GM18526 (cell line): ENCODE measurements around the gene NYAP2.

Source experiments
- POLR2A ChIP-seq: IDR thresholded peaks from 3 replicates; pipeline ENCODE4 v1.6.1; 2011; ENCODE audit not compliant: insufficient read length; ENCODE audit errors: extremely low read depth

Gene NYAP2

GRCh38 chr2:225494100-225494459, 94.6 kb downstream of the NYAP2 start:
- no peak for TF ChIP-seq POLR2A

DNA sequence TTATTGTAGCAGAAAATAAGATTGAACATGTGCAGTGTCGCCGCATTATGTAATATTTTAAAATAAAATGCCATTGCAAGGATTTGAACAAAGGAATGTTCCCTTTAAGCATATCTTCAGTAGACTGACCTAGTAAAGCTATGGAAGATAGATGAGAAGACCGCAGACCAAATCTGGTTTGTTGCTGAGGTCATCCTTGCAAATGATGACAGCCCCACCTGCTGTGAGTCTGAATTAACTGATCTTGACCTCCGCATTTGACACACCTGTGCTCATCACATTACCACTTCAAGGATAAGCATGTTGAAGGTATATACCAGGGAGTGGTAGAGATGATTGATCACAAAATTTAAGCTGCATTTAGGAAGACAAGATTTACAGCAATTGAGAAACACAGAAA, 96.2 kb downstream of the NYAP2 start:
- TF ChIP-seq POLR2A = no peak

- TF ChIP-seq POLR2A = no peak
Observed at GRCh38 chr2:225496568-225496967, 97.1 kb downstream of the NYAP2 start.

DNA sequence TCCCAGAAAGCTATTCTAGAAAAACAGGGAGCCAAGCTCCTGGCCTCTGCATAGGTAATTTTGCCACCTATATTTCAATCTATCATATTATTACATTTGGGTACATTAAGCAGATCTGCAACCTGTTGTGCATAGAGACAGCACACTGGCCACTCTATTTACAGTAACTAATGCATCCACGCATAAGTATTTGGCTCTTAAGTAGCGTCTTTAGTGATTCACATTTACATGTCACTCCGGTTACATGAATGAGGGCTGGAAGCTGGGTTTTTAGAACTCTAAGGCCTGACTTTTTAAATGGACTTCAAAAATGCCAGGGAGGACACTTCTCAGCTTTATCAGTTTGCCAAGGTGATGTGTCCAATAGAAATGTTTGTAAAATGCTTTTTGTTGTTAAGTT, 97.7 kb downstream of the NYAP2 start:
- TF ChIP-seq POLR2A = no peak

- TF ChIP-seq POLR2A = no peak
Observed at GRCh38 chr2:225501022-225501421, 101.5 kb downstream of the NYAP2 start.

DNA sequence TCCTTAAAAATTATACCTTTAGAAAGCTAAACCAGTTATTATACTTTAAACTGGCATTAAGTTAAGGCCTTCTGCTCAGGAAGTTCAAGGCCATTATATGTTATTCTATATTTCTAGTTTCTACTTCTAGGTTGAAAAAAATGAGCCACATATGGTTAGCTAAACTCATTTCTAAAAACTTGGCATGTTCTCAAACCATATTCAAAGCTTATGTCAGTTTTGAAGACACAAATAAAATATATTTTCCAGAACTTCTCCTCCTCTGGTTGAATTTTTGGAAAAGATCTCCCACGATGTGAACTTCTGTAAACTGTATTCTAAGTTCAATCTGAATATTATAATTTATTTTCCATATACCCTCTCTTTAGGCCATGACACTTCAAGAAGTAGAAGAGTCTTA, 103.5 kb downstream of the NYAP2 start:
- no peak for TF ChIP-seq POLR2A

- no peak for TF ChIP-seq POLR2A
Observed at GRCh38 chr2:225510796-225511195, 111.3 kb downstream of the NYAP2 start.

DNA sequence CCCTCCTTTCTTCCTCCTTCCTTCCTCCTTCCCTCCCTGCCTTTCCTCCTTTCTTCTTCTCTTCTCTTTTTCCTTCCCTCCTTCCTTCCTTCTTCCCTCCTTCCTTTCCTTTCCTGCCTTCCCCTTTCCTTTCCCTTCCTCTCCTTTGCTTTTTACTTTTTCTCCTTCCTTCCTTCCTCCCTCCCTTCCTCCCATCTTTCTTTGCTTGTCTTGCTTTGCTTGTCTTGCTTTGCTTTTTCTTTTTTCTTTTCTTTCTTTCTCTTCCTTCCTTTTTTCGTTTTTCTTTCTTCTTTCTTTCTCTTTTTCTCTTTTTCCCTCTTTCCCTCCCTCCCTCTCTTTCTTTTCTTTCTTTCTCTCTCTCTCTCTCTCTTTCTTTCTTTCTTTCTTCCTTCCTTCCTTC, 113.0 kb downstream of the NYAP2 start:
- no peak for TF ChIP-seq POLR2A

GRCh38 chr2:225512876-225513540, 113.5 kb downstream of the NYAP2 start:
- TF ChIP-seq POLR2A = no peak

- no peak for TF ChIP-seq POLR2A
Observed at GRCh38 chr2:225515033-225515432, 115.5 kb downstream of the NYAP2 start.

GRCh38 chr2:225526760-225527390, 127.4 kb downstream of the NYAP2 start:
- no peak for TF ChIP-seq POLR2A

GRCh38 chr2:225531559-225531958, 132.0 kb downstream of the NYAP2 start:
- TF ChIP-seq POLR2A = no peak

GRCh38 chr2:225532096-225532495, 132.6 kb downstream of the NYAP2 start:
- TF ChIP-seq POLR2A = no peak

- TF ChIP-seq POLR2A = no peak
Observed at GRCh38 chr2:225534037-225534436, 134.5 kb downstream of the NYAP2 start.

- no peak for TF ChIP-seq POLR2A
Observed at GRCh38 chr2:225534697-225535096, 135.2 kb downstream of the NYAP2 start.

- TF ChIP-seq POLR2A = no peak
Observed at GRCh38 chr2:225536036-225536435, 136.5 kb downstream of the NYAP2 start.

GRCh38 chr2:225543626-225544025, 144.1 kb downstream of the NYAP2 start:
- no peak for TF ChIP-seq POLR2A
